ENCODE measurements around the gene ARHGAP26.

Gene ARHGAP26

DNA sequence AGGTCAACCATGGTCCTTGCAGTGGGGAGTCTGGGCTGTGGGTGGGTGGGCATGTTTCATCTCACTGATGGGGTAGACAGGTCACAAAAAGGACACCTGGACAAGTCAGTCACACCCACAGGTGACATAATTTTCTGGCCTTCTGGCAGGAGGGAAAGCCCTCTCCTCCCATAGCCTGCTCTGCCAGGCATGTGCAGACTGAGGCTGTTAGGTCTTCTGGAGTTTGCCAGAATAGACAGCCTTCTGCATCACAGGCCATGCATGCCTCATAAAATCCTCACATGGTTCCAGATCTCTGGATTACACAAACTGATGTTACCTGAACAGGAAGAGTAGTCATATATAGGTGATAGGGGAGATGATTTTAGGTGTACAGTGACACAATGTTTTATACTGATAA is 49.1 kb downstream of the ARHGAP26 start:
- H3K4me3 ChIP-seq (ENCODE audit: low read depth, low read length), result no peak overlapping the region
- TF ChIP-seq, protein P1, sequence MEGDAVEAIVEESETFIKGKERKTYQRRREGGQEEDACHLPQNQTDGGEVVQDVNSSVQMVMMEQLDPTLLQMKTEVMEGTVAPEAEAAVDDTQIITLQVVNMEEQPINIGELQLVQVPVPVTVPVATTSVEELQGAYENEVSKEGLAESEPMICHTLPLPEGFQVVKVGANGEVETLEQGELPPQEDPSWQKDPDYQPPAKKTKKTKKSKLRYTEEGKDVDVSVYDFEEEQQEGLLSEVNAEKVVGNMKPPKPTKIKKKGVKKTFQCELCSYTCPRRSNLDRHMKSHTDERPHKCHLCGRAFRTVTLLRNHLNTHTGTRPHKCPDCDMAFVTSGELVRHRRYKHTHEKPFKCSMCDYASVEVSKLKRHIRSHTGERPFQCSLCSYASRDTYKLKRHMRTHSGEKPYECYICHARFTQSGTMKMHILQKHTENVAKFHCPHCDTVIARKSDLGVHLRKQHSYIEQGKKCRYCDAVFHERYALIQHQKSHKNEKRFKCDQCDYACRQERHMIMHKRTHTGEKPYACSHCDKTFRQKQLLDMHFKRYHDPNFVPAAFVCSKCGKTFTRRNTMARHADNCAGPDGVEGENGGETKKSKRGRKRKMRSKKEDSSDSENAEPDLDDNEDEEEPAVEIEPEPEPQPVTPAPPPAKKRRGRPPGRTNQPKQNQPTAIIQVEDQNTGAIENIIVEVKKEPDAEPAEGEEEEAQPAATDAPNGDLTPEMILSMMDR (IDR thresholded peaks at IDR 0.05; ENCODE audit: low read depth, low read length, missing control alignments), result no peak

DNA sequence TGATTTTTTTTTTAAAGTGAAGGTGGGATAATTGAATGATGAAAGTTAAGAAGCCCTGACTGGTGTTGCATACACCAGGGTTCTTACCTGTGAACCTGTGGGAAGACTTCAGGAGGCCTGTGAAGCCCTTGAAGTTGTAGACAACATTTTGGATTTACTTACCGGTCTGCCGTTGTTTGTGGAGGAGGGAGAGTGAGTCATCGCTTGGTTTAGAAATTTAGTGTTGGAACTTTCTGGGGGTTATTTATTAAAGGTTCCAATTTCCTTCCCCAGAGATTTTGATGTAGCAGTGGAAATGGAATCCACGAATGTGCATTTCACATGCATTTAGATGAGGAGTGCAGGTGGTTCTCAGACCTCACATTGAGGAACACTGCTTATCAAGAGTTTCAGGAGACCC is 49.6 kb downstream of the ARHGAP26 start:
- no peak for DNase-seq (ENCODE audit: low read depth)
- H3K4me3 ChIP-seq (ENCODE audit: low read depth, low read length), result no peak overlapping the region
- TF ChIP-seq, protein P1 (IDR thresholded peaks at IDR 0.05; ENCODE audit: low read depth, low read length, missing control alignments), result no peak

More for the DNA sequence above, 49.1 kb downstream of the ARHGAP26 start:
- no peak for DNase-seq (ENCODE audit: low read depth)

DNA sequence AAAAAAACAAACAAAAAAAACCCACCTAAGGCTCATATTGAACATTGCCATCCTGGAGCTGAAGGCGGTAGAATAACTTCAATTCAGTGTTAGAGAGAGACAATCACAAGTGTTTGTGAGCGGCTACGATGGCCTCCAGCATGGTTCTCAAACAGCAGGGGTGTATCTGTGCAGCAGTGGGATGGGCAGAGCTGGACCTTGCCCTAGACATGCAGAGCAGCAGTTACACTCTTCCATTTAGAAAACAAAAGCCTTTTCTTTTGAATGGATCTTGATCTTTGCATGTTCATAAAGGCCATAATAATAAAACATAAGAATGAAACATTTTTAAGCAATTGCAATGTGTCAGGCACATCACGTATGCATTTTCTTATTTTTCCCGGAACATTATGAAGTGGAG is 50.3 kb downstream of the ARHGAP26 start:
- H3K4me3 ChIP-seq (ENCODE audit: low read depth, low read length), result no peak overlapping the region
- TF ChIP-seq, protein P1 (IDR thresholded peaks at IDR 0.05; ENCODE audit: low read depth, low read length, missing control alignments), result no peak
- DNase-seq (ENCODE audit: low read depth), result no peak

DNA sequence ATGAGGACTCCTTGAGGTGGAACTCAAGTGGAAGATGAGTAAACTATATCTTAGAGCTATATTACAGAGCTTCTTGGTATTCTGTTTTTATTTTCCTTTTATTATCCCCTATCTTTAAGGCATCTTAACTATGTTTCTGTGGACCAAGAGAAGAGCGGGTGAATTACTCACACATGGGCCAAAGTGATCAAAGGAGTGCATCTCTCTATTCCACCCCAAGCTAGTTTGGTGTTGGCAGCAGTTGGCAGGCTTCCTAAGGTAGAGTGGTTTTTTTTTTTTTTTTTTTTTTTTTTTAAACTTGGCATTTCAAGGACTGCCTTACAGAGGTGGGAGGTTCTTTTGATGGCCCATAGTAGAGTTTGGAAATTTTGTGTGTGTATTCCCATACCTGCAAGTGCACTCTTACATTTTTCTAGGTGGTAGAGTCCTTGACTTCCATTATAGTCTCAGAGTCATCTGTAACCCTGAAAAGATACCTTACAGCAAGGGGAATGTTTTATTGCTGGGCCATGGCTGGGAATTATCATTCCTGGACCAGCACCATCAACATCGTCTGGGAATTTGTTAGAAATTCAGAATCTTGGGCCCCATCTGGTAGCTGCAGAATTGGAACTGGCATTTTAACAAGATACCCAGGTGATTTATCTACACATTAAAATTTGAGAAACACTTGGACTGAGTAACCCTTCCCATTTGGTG is 51.0 kb downstream of the ARHGAP26 start:
- DNase-seq (ENCODE audit: low read depth), result no peak
- TF ChIP-seq, protein P1 (IDR thresholded peaks at IDR 0.05; ENCODE audit: low read depth, low read length, missing control alignments), result no peak
- no peak overlapping the region for H3K4me3 ChIP-seq (ENCODE audit: low read depth, low read length)

DNA sequence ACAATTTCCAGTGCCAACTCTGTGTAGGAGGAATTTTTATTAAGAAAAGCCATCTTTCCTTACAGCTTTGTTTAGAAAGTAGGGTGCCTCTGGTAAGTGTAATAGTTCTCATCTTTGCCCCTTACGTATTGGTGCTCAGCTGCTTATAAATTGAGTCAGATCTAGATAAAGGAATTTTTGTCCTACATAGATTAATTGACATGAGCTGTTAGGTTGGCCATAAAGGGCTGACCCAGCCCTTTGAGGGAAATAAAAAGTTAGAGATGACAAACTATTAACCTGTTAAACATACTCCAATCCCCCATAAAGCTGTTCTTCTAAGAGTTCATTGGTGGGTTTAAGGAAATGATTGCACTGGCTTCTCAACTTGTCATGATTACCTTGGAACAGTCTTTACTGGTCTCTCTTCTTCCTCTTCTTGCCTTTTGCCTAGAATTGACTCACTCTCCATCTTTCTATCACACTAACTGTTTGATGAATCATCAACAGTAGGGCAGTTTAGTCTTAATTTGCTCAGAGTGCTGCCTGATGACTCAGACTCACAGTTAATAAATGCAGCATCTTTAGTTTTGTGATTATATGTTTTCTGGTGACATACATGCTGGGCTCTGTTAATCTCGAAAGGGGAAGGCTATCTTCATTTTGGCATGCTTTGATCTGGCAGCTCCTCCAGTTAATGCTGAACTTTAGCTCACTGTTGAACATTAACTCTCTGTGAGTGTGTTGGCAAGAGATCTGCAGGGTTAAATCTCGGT is 51.7 kb downstream of the ARHGAP26 start:
- no peak overlapping the region for H3K4me3 ChIP-seq (ENCODE audit: low read depth, low read length)
- DNase-seq (ENCODE audit: low read depth), result no peak
- TF ChIP-seq, protein P1 (IDR thresholded peaks at IDR 0.05; ENCODE audit: low read depth, low read length, missing control alignments), result no peak

DNA sequence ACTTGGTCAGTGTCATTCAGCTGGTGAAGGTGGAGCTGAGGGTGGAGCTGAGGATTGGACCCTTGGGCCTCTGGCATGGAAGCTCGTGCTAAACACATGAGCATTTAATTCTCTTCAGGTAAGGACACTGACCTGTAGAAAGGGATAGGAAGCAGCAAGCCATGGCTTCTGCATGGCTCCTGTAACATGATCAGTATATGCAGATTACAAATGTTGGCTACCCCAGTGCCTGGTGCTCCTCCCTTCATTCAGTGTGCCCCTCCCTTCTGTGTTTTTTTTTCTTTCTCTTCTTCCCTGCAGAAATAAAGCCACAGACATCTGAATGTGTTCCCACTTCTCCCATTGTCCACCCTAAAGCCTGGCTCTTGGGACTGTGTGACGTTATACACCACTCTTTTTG is 52.9 kb downstream of the ARHGAP26 start:
- no peak overlapping the region for H3K4me3 ChIP-seq (ENCODE audit: low read depth, low read length)
- TF ChIP-seq, protein P1 (IDR thresholded peaks at IDR 0.05; ENCODE audit: low read depth, low read length, missing control alignments), result no peak
- no peak for DNase-seq (ENCODE audit: low read depth)
